ENCODE measurements around the gene LRP5. TPM values are rescaled to one million over a fixed set of nuclear protein-coding genes. Genes with fewer than 3 reads are reported as not detected.

The LRP5 gene
- total and polyA plus RNA-seq, 10 donors: 3.9 to 21.8 (median 14.1) TPM

DNA sequence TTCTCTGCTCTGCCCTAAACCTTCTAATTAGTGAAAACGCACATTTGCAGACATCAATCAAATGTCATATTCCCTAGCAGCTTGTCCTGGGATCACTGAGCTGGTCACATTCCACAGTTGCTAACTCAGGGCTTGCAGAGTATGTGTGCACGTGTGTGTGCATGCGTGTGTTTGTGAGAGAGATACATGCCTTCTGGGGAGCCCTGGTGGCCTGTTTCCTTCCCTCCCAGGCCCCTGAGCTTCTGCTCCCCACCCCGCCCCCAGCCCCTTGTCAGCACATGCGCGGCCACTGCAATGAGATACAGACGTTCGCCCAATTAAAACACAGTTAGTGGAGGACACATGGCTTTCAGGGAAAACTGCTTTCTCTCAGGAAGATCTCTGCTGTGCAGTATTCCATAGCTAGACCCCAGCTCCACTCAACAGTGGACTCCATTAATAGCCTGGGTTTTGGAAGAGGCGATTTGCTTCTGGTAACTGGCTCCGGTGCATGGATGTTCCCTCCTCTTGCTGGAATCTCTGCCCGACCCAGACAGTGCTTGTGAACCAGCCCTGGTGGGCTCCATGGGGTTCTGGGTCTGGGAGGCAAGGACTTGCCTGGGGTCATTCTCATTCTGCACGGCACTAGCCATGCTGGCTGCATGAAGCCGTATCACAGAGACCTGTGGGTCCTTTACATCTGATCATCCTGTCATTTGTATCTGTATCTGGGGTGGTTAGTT is 17.7 kb downstream of the LRP5 start:
- Histone ChIP-seq H3K36me3 (no peaks in the 10 kb centered on the region), H3K4me3 (no peak overlapping the region), H3K9me3 (no peaks in the 10 kb centered on the region), H3K4me1 (peaks cover 24 to 68% (median 55%) of the 10 kb centered on the region in 6 donors), H3K27ac (peak overlapping the region in 7 of 8 donors; percentile 16 to 83 (median 72)), H3K27me3 (replicated peaks in 1 of 7) (peaks cover 0 to 15% (median 0%) of the 10 kb centered on the region in 7 donors)
- WGBS, 5 donors: 68 to 80% (median 75%) methylated on average over 10 to 13 of the region's 13 CpGs
- no peak for DNase-seq
- TF ChIP-seq POLR2A (IDR thresholded peaks at IDR 0.05) (no peak), POLR2AphosphoS5 (IDR thresholded peaks at IDR 0.05) (no peak)
- TF ChIP-seq, protein P1, sequence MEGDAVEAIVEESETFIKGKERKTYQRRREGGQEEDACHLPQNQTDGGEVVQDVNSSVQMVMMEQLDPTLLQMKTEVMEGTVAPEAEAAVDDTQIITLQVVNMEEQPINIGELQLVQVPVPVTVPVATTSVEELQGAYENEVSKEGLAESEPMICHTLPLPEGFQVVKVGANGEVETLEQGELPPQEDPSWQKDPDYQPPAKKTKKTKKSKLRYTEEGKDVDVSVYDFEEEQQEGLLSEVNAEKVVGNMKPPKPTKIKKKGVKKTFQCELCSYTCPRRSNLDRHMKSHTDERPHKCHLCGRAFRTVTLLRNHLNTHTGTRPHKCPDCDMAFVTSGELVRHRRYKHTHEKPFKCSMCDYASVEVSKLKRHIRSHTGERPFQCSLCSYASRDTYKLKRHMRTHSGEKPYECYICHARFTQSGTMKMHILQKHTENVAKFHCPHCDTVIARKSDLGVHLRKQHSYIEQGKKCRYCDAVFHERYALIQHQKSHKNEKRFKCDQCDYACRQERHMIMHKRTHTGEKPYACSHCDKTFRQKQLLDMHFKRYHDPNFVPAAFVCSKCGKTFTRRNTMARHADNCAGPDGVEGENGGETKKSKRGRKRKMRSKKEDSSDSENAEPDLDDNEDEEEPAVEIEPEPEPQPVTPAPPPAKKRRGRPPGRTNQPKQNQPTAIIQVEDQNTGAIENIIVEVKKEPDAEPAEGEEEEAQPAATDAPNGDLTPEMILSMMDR (IDR thresholded peaks at IDR 0.05 in 8 of 11, conservative IDR thresholded peaks at IDR 0.05 in 3 of 11): no peak
- intact Hi-C loops (cut with DNase I; ENCODE audit: low total_unique reads): no loop called here

DNA sequence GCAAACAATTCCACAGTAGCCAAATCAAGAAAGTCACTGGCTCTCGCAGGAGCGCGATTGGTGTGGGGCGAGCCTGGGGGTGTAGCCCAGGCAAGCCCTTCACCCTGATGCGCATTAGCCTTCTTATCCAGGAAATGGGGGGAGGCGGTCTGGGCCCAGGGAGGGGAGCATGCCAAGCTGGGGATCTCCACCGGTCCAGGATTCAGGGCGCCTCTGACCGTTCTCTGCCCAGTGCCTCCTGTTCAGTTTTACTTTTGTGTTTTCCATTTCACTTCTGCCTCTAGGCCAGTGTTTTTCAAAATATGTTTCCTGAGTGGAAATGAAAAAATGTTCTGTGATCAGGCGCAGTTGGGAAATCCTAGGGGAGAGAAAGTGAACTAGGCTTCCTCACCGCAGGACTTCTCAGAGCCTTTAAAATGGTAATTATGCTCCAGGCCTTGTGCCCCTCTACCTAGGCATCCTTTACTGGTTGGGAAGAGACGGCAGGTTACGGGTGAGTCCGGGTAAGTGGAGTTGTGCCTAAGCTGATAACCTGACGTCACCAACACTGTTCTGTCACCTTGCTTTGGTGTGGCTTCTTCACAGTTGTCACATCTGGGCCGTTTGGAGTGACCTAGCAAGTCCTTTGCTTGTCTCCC is 18.4 kb downstream of the LRP5 start:
- intact Hi-C loops (cut with DNase I; ENCODE audit: low total_unique reads): no loop called here
- H3K27ac ChIP-seq: peak overlapping the region in 7 of 8 donors; percentile 16 to 83 (median 72)
- peaks cover 0 to 9% (median 0%) of the 10 kb centered on the region in 7 donors for H3K27me3 ChIP-seq (replicated peaks in 1 of 7)
- H3K9me3 ChIP-seq: no peaks in the 10 kb centered on the region
- H3K4me1 ChIP-seq: peaks cover 24 to 74% (median 55%) of the 10 kb centered on the region in 6 donors
- 47 to 62% (median 51%) methylated on average over 16 of the region's 16 CpGs for WGBS, 5 donors
- H3K36me3 ChIP-seq: no peaks in the 10 kb centered on the region
- no peak for DNase-seq
- H3K4me3 ChIP-seq: no peak overlapping the region
- TF ChIP-seq, protein P1 (IDR thresholded peaks at IDR 0.05 in 8 of 11, conservative IDR thresholded peaks at IDR 0.05 in 3 of 11): no peak
- TF ChIP-seq POLR2A (IDR thresholded peaks at IDR 0.05) (no peak), POLR2AphosphoS5 (IDR thresholded peaks at IDR 0.05) (no peak)

DNA sequence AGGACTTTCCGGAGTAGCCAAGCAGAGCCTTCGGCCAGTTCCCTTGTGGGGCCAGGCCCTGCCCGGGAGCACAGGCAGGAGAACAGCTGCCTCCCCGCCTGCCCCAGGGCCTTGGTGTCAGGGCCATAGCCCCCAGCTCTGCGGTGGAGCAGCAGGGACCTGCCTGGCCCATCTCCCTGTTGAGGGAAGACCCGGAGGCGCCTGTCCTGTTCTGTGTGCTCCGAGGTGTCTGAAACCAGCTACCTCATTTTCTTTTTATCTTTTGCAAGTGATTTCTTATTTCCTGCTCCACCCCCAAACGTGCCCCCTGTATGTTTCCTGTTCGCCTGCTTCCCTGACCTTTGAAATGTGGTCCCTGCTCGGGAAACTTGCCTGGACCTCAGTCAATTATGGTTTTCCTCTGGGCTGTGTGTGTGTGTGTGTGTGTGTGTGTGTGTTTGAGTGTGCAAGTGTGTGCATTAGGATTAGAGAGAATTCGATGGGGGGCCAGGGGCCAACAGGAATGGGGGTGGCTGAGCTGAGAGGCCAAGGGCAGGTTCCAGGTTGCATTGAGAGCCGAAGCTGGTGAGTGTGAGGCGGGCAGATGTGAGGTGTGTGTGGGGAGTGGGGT is 19.1 kb downstream of the LRP5 start:
- no peak for DNase-seq
- H3K36me3 ChIP-seq: no peaks in the 10 kb centered on the region
- peaks cover 24 to 75% (median 55%) of the 10 kb centered on the region in 6 donors for H3K4me1 ChIP-seq
- 21 to 31% (median 24%) methylated on average over 13 to 14 of the region's 14 CpGs for WGBS, 5 donors
- TF ChIP-seq POLR2AphosphoS5 (IDR thresholded peaks at IDR 0.05) (peak; percentile 28 to 42 (median 28)), POLR2A (IDR thresholded peaks at IDR 0.05) (no peak)
- no peak overlapping the region for H3K4me3 ChIP-seq
- intact Hi-C loops (cut with DNase I; ENCODE audit: low total_unique reads): no loop called here
- H3K27ac ChIP-seq: peak overlapping the region in 7 of 8 donors; percentile 16 to 83 (median 72)
- H3K27me3 ChIP-seq (replicated peaks in 1 of 7): peaks cover 0 to 3% (median 0%) of the 10 kb centered on the region in 7 donors
- H3K9me3 ChIP-seq: no peaks in the 10 kb centered on the region

DNA sequence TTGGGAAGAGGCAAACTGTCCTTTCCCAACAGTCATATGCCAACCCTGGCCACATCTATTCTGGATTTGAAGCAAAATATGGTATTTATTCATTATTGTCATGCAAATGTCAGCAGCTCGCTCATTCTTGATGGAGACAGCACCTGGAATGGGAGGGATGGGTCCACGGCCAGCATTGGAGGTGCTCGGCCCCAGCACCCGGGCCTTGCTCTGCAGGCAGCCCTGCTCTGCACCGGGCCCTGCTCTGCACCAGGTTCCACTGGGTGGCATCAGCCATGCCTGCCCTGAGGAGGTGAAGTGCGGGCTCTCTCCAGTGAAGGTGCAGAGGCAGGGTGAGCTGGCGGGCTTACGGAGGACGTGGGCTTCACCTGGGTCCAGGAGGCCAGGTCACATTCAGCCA is 19.8 kb downstream of the LRP5 start:
- TF ChIP-seq, protein P1 (IDR thresholded peaks at IDR 0.05 in 8 of 11, conservative IDR thresholded peaks at IDR 0.05 in 3 of 11): no peak
- TF ChIP-seq POLR2AphosphoS5 (IDR thresholded peaks at IDR 0.05): no peak
- TF ChIP-seq POLR2A (IDR thresholded peaks at IDR 0.05): no peak
- DNase-seq: no peak
- WGBS, 5 donors: 93 to 96% (median 93%) methylated on average over 4 to 9 of the region's 9 CpGs
- Histone ChIP-seq H3K4me1 (peaks cover 21 to 75% (median 57%) of the 10 kb centered on the region in 6 donors), H3K36me3 (no peaks in the 10 kb centered on the region), H3K27me3 (replicated peaks in 1 of 7) (no peaks in the 10 kb centered on the region), H3K27ac (no peak overlapping the region), H3K9me3 (no peaks in the 10 kb centered on the region), H3K4me3 (no peak overlapping the region)
- intact Hi-C loops (cut with DNase I; ENCODE audit: low total_unique reads): no loop called here
